HL-60 (cell line): Measurements from ENCODE around the gene GNAT2.
A peak's percentile ranks its signal among the peaks of the same experiment; 100 is the strongest.

Experiments used
- DNase-seq, 2 experiments: peaks; one replicate each; pipeline ENCODE4 v3.0.0-alpha.2; 2010 to 2020; ENCODE audit warnings: low read depth in 1 of 2, low spot score in 1 of 2
- H3K27ac ChIP-seq: fragments of 250-450 bp; sonication (Bioruptor Pico); replicated peaks from 2 replicates; pipeline ENCODE4 v1.5.1; 2020; ENCODE audit warnings: mild to moderate bottlenecking, moderate library complexity
- H3K27me3 ChIP-seq: fragments of 250-450 bp; sonication (Bioruptor Pico); 2 replicates; pipeline ENCODE4 v1.5.1; 2021; ENCODE audit warnings: mild to moderate bottlenecking, moderate library complexity; ENCODE audit not compliant: insufficient read depth, poor library complexity, severe bottlenecking
- H3K4me3 ChIP-seq: replicated peaks from 2 replicates; pipeline ENCODE4 v1.5.1; 2011; ENCODE audit warnings: mild to moderate bottlenecking, control low read depth, low read length; ENCODE audit not compliant: insufficient read depth
- GABPA ChIP-seq: IDR thresholded peaks from 2 replicates; pipeline ENCODE4 v1.6.1; 2012; ENCODE audit warnings: low read depth
- POLR2AphosphoS5 ChIP-seq: IDR thresholded peaks from 2 replicates; pipeline ENCODE4 v1.6.1; 2012; ENCODE audit warnings: low read depth
- SPI1 ChIP-seq: IDR thresholded peaks from 2 replicates; pipeline ENCODE4 v1.6.1; 2012; ENCODE audit warnings: low read depth, mild to moderate bottlenecking, borderline replicate concordance
- TF ChIP-seq, protein P1 (sequence below): IDR thresholded peaks from one replicate; pipeline ENCODE4 v1.5.1; 2011; ENCODE audit warnings: low read length, control low read depth, inconsistent platforms; ENCODE audit not compliant: insufficient read depth
- TF ChIP-seq, protein P2 (sequence below): IDR thresholded peaks from 2 replicates; pipeline ENCODE4 v1.6.1; 2012; ENCODE audit warnings: low read depth; ENCODE audit not compliant: insufficient replicate concordance

GNAT2 gene

GRCh38 chr1:109573785-109574184, 45.6 kb downstream of the GNAT2 start:
- Histone ChIP-seq H3K27me3 (no peaks in the 10 kb centered on the region), H3K4me3 (no peak overlapping the region), H3K27ac (peak overlapping the region; percentile 49)
- TF ChIP-seq, protein P1, sequence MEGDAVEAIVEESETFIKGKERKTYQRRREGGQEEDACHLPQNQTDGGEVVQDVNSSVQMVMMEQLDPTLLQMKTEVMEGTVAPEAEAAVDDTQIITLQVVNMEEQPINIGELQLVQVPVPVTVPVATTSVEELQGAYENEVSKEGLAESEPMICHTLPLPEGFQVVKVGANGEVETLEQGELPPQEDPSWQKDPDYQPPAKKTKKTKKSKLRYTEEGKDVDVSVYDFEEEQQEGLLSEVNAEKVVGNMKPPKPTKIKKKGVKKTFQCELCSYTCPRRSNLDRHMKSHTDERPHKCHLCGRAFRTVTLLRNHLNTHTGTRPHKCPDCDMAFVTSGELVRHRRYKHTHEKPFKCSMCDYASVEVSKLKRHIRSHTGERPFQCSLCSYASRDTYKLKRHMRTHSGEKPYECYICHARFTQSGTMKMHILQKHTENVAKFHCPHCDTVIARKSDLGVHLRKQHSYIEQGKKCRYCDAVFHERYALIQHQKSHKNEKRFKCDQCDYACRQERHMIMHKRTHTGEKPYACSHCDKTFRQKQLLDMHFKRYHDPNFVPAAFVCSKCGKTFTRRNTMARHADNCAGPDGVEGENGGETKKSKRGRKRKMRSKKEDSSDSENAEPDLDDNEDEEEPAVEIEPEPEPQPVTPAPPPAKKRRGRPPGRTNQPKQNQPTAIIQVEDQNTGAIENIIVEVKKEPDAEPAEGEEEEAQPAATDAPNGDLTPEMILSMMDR, result no peak
- peak; percentile 78; the same call in 1 of the 2 replicates for TF ChIP-seq SPI1
- DNase-seq, result peak in 1 of 2 experiments; percentile 69

- TF ChIP-seq SPI1 (no peak), POLR2AphosphoS5 (no peak), GABPA (no peak)
- TF ChIP-seq, protein P1, result no peak
- TF ChIP-seq, protein P2, sequence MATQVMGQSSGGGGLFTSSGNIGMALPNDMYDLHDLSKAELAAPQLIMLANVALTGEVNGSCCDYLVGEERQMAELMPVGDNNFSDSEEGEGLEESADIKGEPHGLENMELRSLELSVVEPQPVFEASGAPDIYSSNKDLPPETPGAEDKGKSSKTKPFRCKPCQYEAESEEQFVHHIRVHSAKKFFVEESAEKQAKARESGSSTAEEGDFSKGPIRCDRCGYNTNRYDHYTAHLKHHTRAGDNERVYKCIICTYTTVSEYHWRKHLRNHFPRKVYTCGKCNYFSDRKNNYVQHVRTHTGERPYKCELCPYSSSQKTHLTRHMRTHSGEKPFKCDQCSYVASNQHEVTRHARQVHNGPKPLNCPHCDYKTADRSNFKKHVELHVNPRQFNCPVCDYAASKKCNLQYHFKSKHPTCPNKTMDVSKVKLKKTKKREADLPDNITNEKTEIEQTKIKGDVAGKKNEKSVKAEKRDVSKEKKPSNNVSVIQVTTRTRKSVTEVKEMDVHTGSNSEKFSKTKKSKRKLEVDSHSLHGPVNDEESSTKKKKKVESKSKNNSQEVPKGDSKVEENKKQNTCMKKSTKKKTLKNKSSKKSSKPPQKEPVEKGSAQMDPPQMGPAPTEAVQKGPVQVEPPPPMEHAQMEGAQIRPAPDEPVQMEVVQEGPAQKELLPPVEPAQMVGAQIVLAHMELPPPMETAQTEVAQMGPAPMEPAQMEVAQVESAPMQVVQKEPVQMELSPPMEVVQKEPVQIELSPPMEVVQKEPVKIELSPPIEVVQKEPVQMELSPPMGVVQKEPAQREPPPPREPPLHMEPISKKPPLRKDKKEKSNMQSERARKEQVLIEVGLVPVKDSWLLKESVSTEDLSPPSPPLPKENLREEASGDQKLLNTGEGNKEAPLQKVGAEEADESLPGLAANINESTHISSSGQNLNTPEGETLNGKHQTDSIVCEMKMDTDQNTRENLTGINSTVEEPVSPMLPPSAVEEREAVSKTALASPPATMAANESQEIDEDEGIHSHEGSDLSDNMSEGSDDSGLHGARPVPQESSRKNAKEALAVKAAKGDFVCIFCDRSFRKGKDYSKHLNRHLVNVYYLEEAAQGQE, result no peak
- Histone ChIP-seq H3K27ac (no peak overlapping the region), H3K27me3 (no peaks in the 10 kb centered on the region), H3K4me3 (no peak overlapping the region)
- no peak for DNase-seq
Observed at GRCh38 chr1:109570414-109570813, 49.0 kb downstream of the GNAT2 start.

GRCh38 chr1:109569323-109569722, 50.1 kb downstream of the GNAT2 start:
- DNase-seq, result no peak
- no peak overlapping the region for H3K27ac ChIP-seq
- no peak for TF ChIP-seq SPI1
- no peak for TF ChIP-seq GABPA
- TF ChIP-seq, protein P1, result no peak

DNA sequence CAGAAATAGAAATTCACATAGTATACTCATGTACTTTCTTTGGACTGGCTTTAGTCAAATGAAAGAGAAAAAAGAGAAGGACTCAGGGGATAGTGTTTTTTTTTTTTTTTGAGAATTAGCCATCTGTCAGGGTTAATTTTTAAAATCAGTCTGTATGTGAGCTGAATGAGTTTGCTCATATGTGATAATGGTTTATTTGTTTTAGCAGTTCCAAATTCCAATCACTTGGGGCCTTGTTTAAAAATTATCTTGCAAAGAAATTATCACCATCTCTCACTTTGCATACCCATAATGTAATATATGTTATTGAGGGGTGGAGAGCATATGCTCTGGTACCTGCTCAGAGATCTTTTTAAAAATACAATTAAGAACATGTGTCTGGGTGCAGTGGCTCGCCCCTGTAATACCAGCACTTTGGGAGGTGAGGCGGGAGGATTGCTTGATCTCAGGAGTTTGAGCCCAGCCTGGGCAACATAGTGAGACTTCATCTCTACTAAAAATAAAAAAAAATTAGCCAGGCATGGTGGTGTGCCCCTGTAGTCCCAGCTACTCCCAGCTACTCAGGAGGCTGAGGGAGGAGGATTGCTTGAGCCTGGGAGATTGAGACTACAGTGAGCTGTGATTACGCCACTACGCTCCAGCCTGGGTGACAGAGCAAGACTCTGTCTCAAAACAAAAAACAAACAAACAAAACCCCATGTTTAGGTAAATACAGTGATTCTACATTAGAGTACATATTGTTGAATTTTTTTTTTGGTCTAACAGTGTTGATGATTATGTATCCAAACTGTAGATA, 51.3 kb downstream of the GNAT2 start:
- no peak overlapping the region for H3K27ac ChIP-seq
- H3K4me3 ChIP-seq, result no peak overlapping the region
- H3K27me3 ChIP-seq, result no peaks in the 10 kb centered on the region
- DNase-seq, result no peak
- TF ChIP-seq, protein P2, result no peak
- TF ChIP-seq, protein P1, result no peak
- no peak for TF ChIP-seq POLR2AphosphoS5
- no peak for TF ChIP-seq GABPA
- TF ChIP-seq SPI1, result no peak

More at GRCh38 chr1:109569323-109569722, 50.1 kb downstream of the GNAT2 start:
- H3K27me3 ChIP-seq, result no peaks in the 10 kb centered on the region
- no peak overlapping the region for H3K4me3 ChIP-seq
